Measurements from ENCODE around the gene PPP4C.

DNA sequence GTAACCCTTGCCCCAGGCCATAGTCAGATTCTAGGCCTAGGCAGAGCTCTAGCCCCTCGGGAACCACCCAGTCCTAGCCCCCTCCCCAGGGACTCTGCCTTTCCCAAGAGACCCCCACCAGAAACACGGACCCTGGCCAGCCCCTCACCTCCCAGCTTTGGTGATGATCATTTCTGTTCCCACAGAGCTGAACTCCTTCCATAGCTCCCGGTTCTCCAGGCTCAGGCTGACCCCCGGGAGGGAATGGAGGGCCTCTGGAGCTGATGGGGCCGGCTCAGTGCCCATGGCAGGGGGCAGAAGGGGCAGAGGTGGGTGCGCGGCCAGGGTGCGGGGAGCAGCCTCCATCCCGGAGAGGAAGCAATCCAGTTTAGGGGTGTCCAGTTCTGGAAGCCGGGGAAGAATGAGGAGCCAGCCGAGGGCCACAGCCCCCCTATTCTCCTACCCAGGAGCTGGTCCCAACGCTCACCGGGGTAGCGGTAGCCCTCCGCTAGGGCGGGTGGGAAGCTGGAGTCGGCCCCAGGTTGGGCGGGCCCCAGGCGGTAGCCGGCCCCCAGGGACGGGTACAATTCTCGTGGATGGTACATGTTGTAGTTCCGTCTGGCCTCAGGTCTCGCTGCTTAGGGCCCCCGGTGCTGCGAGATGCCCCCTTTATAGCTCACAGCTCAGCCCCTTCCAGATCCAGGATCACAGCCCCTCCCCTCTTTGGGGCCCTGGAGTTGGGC is 15.0 kb downstream of the PPP4C start:
- TF ChIP-seq, protein P1, sequence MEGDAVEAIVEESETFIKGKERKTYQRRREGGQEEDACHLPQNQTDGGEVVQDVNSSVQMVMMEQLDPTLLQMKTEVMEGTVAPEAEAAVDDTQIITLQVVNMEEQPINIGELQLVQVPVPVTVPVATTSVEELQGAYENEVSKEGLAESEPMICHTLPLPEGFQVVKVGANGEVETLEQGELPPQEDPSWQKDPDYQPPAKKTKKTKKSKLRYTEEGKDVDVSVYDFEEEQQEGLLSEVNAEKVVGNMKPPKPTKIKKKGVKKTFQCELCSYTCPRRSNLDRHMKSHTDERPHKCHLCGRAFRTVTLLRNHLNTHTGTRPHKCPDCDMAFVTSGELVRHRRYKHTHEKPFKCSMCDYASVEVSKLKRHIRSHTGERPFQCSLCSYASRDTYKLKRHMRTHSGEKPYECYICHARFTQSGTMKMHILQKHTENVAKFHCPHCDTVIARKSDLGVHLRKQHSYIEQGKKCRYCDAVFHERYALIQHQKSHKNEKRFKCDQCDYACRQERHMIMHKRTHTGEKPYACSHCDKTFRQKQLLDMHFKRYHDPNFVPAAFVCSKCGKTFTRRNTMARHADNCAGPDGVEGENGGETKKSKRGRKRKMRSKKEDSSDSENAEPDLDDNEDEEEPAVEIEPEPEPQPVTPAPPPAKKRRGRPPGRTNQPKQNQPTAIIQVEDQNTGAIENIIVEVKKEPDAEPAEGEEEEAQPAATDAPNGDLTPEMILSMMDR (conservative IDR thresholded peaks at IDR 0.05), result no peak
- no peak for TF ChIP-seq EZH2 (IDR thresholded peaks at IDR 0.05; ENCODE audit: low read depth)

Measured in PC-9 (cell line).